DLD1 (cell line): ENCODE measurements around the gene STAT1.
"Not testable (repeated sequence)": the region's sequence is repeated elsewhere in the genome, so short reads cannot be mapped to it uniquely, and the experiment has no call there.

ENCODE experiments used
- in situ Hi-C: cut with HindIII; loops from 2 replicates; pipeline ENCODE4 v1.10.0; 2017; ENCODE audit warnings: low sequenced_read_pairs

STAT1 gene

GRCh38 chr2:191009541-191010374 is 4.2 kb downstream of the STAT1 start:
- in situ Hi-C loops: no loop called here

DNA sequence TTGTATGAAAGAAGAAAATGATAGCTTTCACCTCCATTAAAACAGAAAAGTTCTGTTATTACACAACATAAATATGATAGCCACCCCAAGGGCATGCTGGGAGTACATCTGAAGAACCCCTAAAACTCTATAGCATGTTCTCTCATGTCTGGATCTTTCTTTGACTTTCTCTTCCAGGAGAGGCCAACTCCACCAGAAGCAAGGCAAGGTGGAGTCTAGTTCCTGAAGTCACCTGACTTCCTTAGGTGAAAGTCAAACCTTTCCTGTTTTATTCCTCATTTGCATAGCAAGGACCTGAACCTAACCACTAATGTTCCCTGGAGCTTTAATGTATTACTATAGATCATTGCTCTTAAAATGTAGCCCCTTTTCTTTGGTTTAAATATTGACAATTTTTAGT is 5.7 kb downstream of the STAT1 start:
- in situ Hi-C loops: no loop called here

GRCh38 chr2:191006997-191007783 is 6.8 kb downstream of the STAT1 start:
- in situ Hi-C loops: no loop called here

DNA sequence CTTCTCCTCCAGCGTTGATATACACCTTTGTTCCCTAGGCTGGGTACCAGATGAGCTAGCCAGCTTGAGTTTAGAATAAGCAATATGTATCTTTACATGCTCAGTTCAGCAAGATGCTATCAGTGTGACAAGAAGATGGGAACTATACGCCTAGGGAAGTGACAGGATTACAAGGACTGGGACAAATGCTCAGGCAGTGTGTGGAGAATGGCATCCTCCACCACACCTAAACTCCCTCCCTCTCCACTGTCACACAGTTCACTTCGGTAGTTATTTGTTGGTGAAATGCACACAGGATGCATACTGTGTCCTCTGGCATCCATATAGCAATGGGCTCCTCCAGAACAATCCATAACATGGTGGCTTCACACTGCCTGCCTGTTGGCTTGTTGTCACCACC is 7.7 kb downstream of the STAT1 start:
- in situ Hi-C loops: no loop called here

DNA sequence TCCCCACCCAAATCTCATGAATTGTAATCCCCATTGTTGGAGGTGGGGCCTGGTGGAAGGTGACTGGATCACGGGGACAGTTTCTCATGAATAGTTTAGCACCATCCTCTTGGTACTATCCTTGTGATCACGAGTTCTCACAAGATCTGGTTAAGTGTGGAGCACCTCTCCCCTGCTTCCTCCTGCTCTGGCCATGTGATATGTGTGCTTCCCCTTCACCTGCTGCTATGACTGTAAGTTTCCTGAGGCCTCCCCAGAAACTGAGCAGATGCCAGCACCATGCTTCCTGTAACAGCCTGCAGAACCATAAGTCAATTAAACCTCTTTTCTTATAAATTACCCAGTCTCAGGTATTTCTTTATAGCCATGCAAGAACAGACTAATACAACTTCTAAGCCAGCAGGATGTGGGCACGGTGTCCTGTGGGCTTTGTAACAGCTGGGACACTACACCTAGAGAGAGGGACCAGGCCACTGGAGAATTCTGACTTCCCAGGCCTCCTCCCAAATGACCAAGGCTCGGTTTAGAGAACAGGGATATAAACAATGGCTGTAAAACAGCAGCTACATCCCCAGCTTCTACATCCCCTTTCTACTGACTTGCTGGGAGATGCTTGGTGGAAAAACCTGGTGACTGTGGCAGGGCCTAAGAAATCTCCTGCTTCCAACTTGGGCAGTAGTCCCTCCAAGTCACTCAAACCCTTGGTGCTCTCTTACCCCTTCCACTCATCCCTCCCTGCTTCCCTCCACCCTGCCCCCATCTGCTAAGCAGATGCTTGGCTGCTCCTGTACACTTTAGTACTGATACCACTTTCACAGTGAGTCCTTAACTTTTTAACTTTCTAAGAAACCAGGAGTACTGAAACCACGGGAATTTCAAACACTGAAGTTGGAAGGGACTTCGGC is 10.3 kb downstream of the STAT1 start:
- in situ Hi-C loops: no loop called here

DNA sequence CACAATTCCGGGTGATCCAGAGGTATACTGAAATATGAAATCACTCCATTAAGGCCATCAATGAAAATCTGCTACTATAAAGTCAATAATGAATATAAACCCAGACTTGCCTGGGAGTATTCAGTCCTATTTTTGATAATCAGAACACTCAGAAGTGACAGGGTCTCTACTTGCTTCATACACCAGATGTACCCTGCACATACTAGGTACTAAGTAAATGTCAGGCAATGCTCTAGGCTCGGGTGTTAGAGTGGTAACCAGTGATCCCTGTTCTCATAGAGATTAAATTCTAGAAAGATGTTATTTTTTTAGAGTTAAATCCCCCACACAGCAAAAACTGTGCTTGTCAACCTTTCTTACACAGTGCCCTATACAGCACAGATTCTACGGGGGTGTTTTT is 12.3 kb downstream of the STAT1 start:
- in situ Hi-C loops: no loop called here

- in situ Hi-C loops: no loop called here
Observed at GRCh38 chr2:191001032-191001431, 12.9 kb downstream of the STAT1 start.

- in situ Hi-C loops: no loop called here
Observed at GRCh38 chr2:190999949-191000665, 13.9 kb downstream of the STAT1 start.

GRCh38 chr2:190999058-190999457 is 14.9 kb downstream of the STAT1 start:
- in situ Hi-C loops: no loop called here

GRCh38 chr2:190997526-190998113 is 16.4 kb downstream of the STAT1 start:
- in situ Hi-C loops: no loop called here

GRCh38 chr2:190996947-190997346 is 17.0 kb downstream of the STAT1 start:
- in situ Hi-C loops: no loop called here

- in situ Hi-C loops: no loop called here
Observed at GRCh38 chr2:190996338-190996946, 17.5 kb downstream of the STAT1 start.

- in situ Hi-C loops: not testable (repeated sequence)
Observed at GRCh38 chr2:190995315-190995714, 18.7 kb downstream of the STAT1 start.

DNA sequence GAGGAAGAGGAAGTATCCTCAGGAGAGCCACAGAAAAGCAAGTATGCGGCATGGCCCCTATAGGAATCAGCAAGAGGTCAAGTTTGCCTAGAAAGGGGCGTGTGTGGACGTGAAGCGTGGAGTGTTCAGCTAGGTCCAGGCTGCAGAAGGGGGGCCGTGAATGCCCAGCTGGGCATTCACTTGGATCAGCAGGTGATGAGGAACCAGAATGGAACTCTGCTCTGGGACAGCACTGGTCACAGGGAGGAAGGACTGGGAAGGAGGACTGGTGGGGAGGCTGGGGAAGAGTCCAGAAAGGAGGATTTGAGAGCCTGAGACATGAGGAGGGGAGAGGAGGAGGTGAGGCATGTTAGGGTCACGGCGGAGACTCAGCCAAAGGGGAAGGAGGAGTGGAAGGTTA is 19.8 kb downstream of the STAT1 start:
- in situ Hi-C loops: no loop called here

DNA sequence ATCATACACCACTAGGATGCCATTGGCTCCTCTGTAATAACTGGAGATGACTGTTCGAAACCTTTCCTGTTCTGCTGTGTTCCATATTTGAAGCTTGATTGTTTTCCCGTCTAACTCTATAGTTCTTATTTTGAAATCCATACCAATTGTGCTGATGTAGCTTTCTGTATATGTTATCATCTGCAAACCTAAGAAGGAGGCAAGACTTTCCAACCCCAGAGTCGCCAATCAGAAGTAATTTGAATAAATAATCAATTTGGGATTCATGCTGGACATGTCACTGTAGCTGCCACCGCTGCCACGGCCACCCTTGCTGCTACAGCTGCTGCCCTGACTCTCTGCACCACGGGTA is 20.7 kb downstream of the STAT1 start:
- in situ Hi-C loops: no loop called here

DNA sequence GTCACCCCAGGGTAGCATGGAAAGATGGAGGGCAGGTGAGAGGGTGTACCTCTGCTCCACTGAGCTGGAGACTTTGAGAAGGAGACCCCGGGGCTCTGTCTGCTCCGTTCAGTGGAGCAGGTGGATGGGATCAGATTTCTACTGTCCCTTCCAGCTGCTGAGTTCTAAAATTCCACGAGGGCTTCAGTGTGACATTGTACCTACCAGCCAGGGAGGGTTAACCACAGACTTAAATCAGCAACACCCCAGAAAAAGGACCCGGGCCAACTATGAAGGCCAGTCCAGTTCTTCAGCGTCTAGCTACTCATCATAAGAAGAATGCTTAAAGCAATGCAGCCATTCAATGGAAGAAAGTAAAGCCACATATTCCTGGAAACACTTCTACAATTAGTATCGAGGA is 23.8 kb downstream of the STAT1 start:
- in situ Hi-C loops: no loop called here

DNA sequence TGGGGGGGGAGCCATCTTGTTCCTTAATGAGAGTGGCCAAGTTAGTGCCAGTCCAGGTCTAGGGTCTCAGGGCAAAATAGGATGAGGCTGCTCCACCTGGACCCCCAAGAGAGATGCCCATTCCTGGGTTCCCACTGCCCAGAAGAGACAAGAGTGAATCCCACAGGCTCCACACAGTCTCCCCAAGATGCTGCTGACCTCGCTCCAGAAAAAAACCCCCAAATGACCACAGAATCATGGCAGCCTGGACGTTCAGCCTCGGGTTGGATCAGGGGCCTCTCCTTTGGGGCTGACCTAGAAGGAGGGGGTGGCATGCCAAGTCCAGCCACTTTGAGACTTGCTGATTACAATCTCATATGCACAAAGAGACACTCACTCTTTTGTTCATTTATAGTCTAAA is 25.1 kb downstream of the STAT1 start:
- in situ Hi-C loops: no loop called here

- in situ Hi-C loops: no loop called here
Observed at GRCh38 chr2:190987938-190988337, 26.0 kb downstream of the STAT1 start.

DNA sequence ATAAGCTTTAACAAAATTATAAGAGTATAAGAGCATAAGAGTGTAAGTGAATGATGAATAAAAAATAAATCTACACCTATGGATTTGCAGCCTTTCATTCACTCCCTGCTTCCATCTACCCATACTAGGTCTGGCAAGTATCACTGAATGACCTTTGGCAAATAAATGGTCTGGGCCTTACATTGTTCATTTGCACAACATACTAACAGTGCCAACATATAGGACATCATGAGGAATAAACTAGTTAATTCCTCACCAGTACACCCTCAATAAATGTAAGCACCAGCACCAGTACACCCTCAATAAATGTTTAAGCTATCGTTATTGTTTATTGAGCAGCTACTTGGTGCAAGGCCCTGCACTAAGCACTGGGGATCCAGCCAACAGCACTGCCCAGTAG is 26.9 kb downstream of the STAT1 start:
- in situ Hi-C loops: no loop called here
